Upper lobe of left lung (tissue), 6 donors: ENCODE measurements around the gene COG1. TPM values are rescaled to one million over a fixed set of nuclear protein-coding genes. Genes with fewer than 3 reads are reported as not detected.

ENCODE experiments used
- ATAC-seq, 2 donors: fragments of 200-7000 bp; cut with Tn5 transposase; one replicate each; pipeline ENCODE4 v1.9.1; 2022; ENCODE audit warnings: mild to moderate bottlenecking in 2 of 2, moderate library complexity in 2 of 2; ENCODE audit not compliant: low FRiP score in 2 of 2
- DNase-seq, 2 donors: peaks; one replicate each; pipeline ENCODE4 v3.0.0-alpha.2; 2019 to 2020
- H3K27ac ChIP-seq, 4 donors: fragments of 200-600 bp; sonication (generic); one replicate each; pipeline ENCODE4 v1.5.1; 2016 to 2019
- H3K27me3 ChIP-seq, 4 donors: fragments of 200-600 bp; sonication (generic); one replicate each; pipeline ENCODE4 v1.5.1; 2017 to 2019
- H3K36me3 ChIP-seq, 4 donors: fragments of 200-600 bp; sonication (generic); one replicate each; pipeline ENCODE4 v1.5.1; 2016 to 2019
- H3K4me1 ChIP-seq, 4 donors: fragments of 200-600 bp; sonication (generic); one replicate each; pipeline ENCODE4 v1.5.1; 2018 to 2019
- H3K4me3 ChIP-seq, 4 donors: fragments of 200-600 bp; sonication (generic); one replicate each; pipeline ENCODE4 v1.5.1; 2017 to 2019; ENCODE audit warnings: mild to moderate bottlenecking in 2 of 4, moderate library complexity in 1 of 4
- H3K9me3 ChIP-seq, 4 donors: fragments of 200-600 bp; sonication (generic); one replicate each; pipeline ENCODE4 v1.5.1; 2018 to 2019
- EP300 ChIP-seq, 4 donors: sonication (generic); formaldehyde crosslinking; IDR thresholded peaks; one replicate each; pipeline ENCODE4 v1.5.1; 2017; ENCODE audit warnings: antibody characterized with exemption in 4 of 4, control low read depth in 2 of 4
- POLR2A ChIP-seq, 4 donors: fragments of 450-650 bp; IDR thresholded peaks; one replicate each; pipeline ENCODE4 v1.5.1; 2016 to 2017; ENCODE audit warnings: antibody characterized with exemption in 4 of 4, mild to moderate bottlenecking in 2 of 4
- POLR2AphosphoS5 ChIP-seq, 2 donors: sonication (generic); formaldehyde crosslinking; IDR thresholded peaks; one replicate each; pipeline ENCODE4 v1.5.1; 2017; ENCODE audit warnings: antibody characterized with exemption in 2 of 2
- WGBS, 2 donors: methylation state at CpG; one replicate each; pipeline ENCODE4 v1.1.5; 2017 to 2018; 5-methylcytosine and 5-hydroxymethylcytosine counted together
- total RNA-seq, 6 donors: library from RNA; depleted of rRNA in 4 of 6; stranded (reverse); fragments of >200 nt in 4 of 6; gene quantifications; one replicate each; pipeline versions ENCODE4 v1.1.0 to v1.2.1, GENCODE V29; 2016 to 2021
- TF ChIP-seq, protein P1 (sequence below), 6 experiments: fragments of 450-650 bp in 4 of 6; fragments of 200-600 bp in 2 of 6; sonication (generic) in 2 of 6; IDR thresholded peaks; one replicate each; pipeline ENCODE4 v1.5.1; 2016 to 2019; ENCODE audit warnings: antibody characterized with exemption in 6 of 6
- donor health status: DM: no; HTN: no; CAD: no; lungs with moderate emphysema.
- donor health status: DM: no; HTN: yes; CAD: no; lungs with severe emphysema.

Gene COG1
- total RNA-seq, 6 donors from 2014 or later = 27.7 to 75.4 (median 32.5) TPM

DNA sequence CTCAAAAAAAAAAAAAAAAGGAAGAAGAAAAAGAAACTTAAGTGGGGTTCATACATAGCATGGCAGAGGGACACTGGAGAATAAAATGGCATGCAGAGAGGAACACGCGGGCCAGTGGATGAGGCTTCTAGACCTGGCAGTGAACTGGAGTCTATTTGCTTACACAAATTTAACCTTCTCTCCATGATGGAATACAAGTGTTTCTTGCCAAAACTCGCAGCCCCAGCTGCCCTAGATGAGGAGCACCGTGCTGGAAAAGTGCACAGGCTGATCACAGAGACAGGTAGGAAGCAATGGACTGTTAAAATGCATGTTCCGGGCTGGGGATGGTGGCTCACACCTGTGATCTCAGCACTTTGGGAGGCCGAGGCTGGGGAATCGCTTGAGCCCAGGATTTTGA lies 18.7 kb upstream of the COG1 start:
- Histone ChIP-seq H3K36me3 (no peaks in the 10 kb centered on the region), H3K27me3 (no peaks in the 10 kb centered on the region), H3K4me3 (no peak overlapping the region), H3K9me3 (no peaks in the 10 kb centered on the region), H3K4me1 (no peaks in the 10 kb centered on the region), H3K27ac (no peak overlapping the region)
- no peak for ATAC-seq
- 83 to 87% methylated on average over 7 of the region's 7 CpGs for WGBS, 2 donors
- no peak for DNase-seq
- TF ChIP-seq POLR2AphosphoS5 (IDR thresholded peaks at IDR 0.05) (no peak), POLR2A (IDR thresholded peaks at IDR 0.05) (no peak), EP300 (IDR thresholded peaks at IDR 0.05) (no peak)
- TF ChIP-seq, protein P1, sequence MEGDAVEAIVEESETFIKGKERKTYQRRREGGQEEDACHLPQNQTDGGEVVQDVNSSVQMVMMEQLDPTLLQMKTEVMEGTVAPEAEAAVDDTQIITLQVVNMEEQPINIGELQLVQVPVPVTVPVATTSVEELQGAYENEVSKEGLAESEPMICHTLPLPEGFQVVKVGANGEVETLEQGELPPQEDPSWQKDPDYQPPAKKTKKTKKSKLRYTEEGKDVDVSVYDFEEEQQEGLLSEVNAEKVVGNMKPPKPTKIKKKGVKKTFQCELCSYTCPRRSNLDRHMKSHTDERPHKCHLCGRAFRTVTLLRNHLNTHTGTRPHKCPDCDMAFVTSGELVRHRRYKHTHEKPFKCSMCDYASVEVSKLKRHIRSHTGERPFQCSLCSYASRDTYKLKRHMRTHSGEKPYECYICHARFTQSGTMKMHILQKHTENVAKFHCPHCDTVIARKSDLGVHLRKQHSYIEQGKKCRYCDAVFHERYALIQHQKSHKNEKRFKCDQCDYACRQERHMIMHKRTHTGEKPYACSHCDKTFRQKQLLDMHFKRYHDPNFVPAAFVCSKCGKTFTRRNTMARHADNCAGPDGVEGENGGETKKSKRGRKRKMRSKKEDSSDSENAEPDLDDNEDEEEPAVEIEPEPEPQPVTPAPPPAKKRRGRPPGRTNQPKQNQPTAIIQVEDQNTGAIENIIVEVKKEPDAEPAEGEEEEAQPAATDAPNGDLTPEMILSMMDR (IDR thresholded peaks at IDR 0.05) = no peak

DNA sequence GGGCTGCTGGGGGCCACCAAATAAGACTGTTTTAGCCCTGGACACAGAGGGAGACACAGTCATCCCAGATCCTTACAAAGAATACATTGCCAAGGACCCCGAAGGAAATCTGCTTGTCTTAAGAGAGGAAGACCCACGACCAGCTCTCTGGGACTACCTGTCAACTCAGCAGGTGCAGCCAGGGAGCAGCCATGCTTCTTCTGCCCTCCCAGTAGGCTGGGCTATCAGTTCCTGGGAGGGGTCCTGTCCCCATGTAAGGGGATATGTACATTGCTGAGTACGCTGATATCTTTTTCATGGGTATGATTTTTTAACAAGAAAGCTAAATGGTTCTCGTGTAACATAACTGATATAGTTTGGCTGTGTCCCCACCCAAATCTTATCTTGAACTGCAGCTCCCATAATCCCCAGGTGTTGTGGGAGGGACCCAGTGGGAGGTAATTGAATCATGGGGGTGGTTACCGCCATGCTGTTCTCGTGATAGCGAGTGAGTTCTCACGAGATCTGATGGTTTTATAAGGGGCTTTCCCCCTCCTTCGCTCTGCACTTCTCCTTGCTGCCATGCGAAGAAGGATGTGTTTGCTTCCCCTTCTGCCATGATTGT lies 16.8 kb upstream of the COG1 start:
- 86 to 89% methylated on average over 10 of the region's 10 CpGs for WGBS, 2 donors
- no peak for ATAC-seq

DNA sequence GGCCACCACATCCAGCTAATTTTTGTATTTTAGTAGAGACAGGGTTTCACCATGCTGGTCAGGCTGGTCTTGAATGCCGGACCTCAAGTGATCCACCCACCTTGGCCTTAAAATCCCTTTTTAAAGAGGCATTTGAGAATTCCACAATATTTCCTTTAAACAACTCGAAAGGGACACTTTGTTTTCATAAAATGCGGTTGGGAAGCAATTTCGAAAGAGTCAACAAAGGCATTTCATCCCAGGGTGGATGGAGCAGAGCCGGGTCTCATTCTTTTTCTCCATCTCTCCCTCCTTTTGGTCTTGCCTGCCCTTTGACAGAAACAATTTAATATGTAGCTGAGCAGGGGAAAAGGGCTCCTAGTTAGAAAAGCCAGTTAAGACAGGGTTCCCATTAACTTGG lies 13.5 kb upstream of the COG1 start:
- no peak for DNase-seq
- H3K36me3 ChIP-seq = no peaks in the 10 kb centered on the region
- 73 to 78% methylated on average over 5 of the region's 5 CpGs for WGBS, 2 donors
- H3K4me3 ChIP-seq = no peak overlapping the region
- no peaks in the 10 kb centered on the region for H3K4me1 ChIP-seq
- TF ChIP-seq POLR2AphosphoS5 (IDR thresholded peaks at IDR 0.05) = no peak
- no peak for TF ChIP-seq EP300 (IDR thresholded peaks at IDR 0.05)
- TF ChIP-seq, protein P1 (IDR thresholded peaks at IDR 0.05) = no peak
- no peak for TF ChIP-seq POLR2A (IDR thresholded peaks at IDR 0.05)
- no peak overlapping the region for H3K27ac ChIP-seq
- no peaks in the 10 kb centered on the region for H3K9me3 ChIP-seq
- no peaks in the 10 kb centered on the region for H3K27me3 ChIP-seq
- ATAC-seq = no peak

More for the DNA sequence above, 16.8 kb upstream of the COG1 start:
- Histone ChIP-seq H3K36me3 (no peaks in the 10 kb centered on the region), H3K4me1 (no peaks in the 10 kb centered on the region), H3K27ac (no peak overlapping the region), H3K9me3 (no peaks in the 10 kb centered on the region), H3K4me3 (no peak overlapping the region), H3K27me3 (no peaks in the 10 kb centered on the region)
- no peak for DNase-seq
- TF ChIP-seq, protein P1 (IDR thresholded peaks at IDR 0.05) = no peak
- TF ChIP-seq EP300 (IDR thresholded peaks at IDR 0.05) = no peak
- TF ChIP-seq POLR2AphosphoS5 (IDR thresholded peaks at IDR 0.05) = no peak
- no peak for TF ChIP-seq POLR2A (IDR thresholded peaks at IDR 0.05)

DNA sequence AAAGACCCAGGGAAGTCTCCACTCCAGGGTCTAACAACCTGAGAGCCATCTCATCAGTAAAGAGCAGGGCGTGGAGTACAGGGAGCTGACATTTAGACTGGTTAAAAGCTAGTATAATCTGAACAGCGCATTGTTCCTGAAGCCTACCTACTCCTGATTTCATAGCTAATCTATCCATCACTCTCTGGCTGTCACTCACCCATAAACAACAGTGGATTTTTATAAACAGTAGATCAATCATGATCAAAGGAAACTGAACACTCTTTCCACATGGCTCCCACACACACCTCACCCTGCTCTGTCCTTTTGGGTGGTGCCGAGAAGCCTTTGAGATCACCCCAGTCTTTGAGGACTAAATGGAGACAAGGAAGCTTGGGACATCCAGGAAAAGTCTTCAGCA lies 13.0 kb upstream of the COG1 start:
- WGBS, 2 donors = 41 to 51% methylated on average over 3 of the region's 3 CpGs
- DNase-seq = no peak
- H3K27me3 ChIP-seq = no peaks in the 10 kb centered on the region

More for the DNA sequence above, 13.0 kb upstream of the COG1 start:
- TF ChIP-seq POLR2A (IDR thresholded peaks at IDR 0.05) = no peak
- TF ChIP-seq EP300 (IDR thresholded peaks at IDR 0.05) = no peak
- TF ChIP-seq POLR2AphosphoS5 (IDR thresholded peaks at IDR 0.05) = no peak
- TF ChIP-seq, protein P1 (IDR thresholded peaks at IDR 0.05) = no peak
- no peaks in the 10 kb centered on the region for H3K9me3 ChIP-seq
- no peak overlapping the region for H3K4me3 ChIP-seq
- no peaks in the 10 kb centered on the region for H3K4me1 ChIP-seq
- no peak overlapping the region for H3K27ac ChIP-seq
- no peak for ATAC-seq
- no peaks in the 10 kb centered on the region for H3K36me3 ChIP-seq
